GM18873 (cell line): ENCODE data around the gene HIGD2A.
"Not testable (repeated sequence)": the region's sequence is repeated elsewhere in the genome, so short reads cannot be mapped to it uniquely, and the experiment has no call there.

Source experiments
- ATAC-seq: cut with Tn5 transposase; IDR thresholded peaks from one replicate; pipeline ENCODE4 v1.9.1; 2021; ENCODE audit warnings: mild to moderate bottlenecking, moderate library complexity, moderate number of reproducible peaks; ENCODE audit not compliant: unreplicated experiment, low FRiP score

Gene HIGD2A

DNA sequence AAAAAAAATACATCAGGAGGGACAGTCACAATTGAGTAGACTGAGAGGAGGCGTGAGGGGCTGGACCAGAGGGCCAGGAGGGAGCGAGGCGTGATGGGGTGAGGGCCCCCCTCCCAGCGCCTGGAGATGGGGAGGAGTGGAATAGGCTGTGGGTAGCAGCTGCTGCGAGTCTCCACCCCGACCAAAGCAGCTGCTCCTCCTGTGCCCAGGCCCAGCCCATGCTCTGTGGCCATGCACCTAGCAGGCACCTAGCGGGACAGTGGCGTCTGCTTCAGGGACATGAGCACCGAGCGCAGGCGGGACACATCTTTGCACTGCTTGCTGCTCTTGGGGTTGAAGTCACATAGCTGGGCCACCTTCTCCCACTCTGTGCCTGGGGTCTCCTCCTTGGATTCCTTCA lies 4.0 kb downstream of the HIGD2A start:
- no peak for ATAC-seq

DNA sequence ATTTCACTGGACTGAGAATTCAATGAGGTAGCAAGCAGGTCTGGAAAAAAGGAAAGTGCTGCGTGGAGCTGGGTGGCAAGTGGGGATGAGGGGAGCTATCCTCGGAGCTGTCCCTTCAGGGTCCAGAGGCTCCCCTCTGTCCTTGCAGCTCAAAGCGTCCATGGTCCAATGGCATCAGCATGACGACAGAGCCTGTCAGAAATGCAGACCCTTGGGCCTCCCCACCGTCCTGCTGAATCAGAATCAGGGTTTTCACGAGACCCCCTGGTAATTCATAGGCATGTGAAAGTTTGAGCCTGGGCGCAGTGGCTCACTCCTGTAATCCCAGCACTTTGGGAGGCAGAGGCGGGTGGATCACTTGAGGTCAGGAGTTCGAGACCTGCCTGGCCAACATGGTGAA lies 5.5 kb downstream of the HIGD2A start:
- ATAC-seq: no peak

DNA sequence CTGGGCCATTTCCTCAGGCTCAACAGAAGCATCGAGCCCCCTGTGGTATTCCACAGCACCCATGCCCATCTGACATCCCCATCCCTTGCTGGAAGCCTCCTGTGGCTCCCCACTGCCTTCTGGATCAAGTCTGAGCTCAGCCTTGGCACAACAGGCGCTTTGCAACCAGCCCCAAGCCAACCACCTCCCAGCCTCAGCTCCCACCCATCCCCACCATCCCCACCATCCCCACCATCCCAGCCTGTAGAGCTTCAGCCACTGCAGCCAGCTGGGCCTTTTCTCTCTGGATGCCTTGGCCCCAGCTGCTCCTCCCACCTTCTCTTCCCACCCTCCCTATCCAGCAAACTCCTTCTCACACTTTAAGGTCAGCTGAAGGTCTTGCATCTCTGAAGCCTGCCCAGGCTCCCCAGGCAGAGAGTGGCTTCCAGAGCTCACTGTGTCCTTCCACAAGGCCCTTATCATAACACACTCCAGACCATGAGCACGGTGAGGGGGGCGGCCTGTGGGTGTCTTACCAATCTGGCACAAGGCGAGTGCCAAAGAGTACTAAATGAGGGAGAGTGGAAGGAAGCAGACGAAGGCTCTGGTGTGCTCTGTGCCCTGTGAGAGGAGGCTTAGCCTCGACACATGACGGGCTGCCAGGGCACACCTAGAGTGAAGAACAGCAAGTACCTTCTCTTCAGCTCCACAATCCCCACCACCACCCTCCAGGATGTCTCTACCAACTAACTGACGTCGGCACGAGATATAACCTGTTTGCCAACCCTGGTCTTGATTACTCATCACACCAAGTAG lies 6.5 kb downstream of the HIGD2A start:
- no peak for ATAC-seq

DNA sequence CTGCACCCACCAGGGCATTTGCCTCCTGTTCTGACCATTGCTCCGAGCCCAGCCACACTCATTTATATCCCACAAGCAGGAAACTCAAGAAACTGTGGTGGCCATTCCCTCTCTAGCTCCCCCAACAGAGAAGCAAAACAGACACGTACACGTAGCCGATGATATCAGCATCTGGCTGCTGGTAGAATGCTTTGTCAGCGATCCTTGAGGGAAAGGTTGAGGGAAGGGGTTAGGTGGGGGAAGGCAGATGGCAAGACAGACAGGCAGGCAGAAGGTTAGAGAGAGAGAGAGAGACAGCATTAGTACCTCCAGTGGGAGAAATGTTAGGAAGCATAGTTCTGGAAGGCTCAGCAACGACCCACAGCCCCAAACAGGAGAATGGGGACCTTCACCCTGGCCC lies 7.8 kb downstream of the HIGD2A start:
- no peak for ATAC-seq

DNA sequence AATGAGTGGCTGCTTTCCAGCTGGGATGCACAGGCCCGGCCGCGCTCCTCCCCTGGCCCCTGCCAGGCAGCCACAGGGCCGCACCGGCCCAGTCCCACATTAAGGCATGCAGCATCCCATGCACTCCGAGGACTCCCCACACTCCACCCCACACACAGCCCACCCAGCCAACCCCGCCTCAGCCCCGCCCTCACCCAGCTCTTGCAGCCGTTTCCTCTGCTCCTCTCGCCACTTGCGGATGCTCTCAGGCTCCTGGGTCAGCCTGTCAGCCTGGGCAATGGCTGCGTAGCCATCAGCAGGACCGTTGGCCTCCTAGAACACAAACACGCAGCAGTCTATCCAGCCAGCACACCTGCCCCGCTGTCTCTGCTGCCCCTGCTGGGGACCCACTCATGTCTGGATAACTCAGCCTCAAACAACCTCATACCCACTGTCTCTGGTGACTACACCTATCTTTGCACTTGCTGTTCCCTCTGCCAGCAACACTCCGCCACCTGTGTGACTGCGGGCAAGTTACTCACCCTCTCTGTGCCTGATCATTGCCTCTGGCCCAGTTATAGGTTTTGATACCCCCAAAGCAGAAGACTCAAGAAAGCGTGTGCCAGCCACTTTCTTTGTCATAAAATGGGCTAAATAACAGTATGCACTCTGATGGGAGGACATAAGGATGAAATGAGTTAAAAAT lies 9.3 kb downstream of the HIGD2A start:
- ATAC-seq: no peak

DNA sequence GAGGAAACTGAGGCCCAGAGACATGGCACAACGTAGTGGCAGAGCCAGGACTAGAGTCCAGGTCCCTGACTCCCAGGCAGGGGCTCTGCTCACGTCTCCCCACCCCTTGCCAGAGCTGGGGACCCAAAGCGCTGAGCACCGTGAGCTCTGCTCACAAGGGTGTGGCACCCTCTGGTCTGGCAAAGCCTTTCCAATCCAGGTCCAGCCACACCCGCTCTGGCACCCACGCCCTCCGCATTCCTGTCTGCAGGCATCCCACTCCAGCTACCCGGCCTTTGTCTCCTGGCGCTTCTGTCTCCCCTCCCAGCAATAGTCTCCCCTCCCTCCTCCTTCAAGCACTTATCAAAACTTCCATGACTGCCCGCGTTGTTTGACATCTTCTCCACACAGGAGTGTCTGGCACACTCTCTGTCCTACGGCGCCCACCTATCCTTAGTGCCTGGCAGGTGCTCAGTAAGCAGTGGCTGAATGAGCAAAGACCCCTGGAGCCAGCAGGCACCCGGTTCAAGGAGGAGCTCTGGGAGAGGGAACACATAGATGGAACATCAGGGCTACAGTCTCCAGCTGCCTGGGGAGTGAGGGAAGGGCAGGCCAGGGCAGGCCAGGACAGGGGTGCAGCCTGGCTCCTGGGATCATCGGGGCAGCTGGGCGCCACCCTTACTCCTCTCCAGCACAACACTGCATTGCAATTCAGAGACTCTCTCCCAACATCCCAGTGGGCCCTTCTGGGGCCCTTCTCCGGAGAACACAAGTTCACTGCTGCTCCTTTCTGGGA lies 12.0 kb downstream of the HIGD2A start:
- ATAC-seq: no peak

DNA sequence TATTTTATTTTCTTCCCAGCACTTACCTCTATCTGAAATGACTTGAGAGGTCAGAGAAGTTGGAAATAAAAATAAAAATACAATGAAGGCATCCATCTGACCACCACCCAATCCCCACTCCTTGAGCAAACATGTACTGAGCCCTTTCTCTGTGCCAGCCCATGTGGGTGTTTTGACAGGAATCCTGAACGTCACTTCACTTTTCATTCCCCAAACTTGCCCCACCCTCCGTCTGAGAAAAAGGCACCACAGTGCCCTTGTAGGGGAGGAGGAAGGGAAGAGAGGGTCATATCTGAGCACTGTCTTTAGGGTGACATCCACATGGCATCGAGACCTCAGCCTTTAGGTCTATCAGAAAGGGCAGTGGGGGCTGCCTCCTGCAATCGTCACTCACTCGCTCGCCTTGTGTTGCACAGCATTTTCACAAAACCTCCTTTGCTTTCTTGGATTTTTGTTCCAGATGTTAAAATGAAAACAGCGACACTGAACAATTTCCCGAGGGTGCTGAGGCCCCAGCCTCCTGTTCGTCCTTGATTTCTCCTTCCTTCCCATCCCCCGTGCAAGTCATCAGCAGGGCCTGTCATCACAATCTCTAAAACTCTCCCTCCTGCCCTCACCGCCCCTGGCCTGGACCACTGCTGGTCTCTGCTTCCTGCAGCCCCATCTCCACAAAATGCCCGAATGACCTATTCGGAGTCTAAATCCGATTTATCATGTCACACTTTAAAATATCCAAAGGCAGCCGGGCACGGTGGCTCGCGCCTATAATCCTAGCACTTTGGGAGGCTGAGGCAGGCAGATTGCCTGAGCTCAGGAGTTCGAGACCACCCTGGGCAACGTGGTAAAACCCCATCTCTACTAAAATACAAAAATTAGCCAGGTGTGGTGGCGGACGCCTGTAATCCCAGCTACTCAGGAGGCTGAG lies 13.0 kb downstream of the HIGD2A start:
- ATAC-seq: no peak

DNA sequence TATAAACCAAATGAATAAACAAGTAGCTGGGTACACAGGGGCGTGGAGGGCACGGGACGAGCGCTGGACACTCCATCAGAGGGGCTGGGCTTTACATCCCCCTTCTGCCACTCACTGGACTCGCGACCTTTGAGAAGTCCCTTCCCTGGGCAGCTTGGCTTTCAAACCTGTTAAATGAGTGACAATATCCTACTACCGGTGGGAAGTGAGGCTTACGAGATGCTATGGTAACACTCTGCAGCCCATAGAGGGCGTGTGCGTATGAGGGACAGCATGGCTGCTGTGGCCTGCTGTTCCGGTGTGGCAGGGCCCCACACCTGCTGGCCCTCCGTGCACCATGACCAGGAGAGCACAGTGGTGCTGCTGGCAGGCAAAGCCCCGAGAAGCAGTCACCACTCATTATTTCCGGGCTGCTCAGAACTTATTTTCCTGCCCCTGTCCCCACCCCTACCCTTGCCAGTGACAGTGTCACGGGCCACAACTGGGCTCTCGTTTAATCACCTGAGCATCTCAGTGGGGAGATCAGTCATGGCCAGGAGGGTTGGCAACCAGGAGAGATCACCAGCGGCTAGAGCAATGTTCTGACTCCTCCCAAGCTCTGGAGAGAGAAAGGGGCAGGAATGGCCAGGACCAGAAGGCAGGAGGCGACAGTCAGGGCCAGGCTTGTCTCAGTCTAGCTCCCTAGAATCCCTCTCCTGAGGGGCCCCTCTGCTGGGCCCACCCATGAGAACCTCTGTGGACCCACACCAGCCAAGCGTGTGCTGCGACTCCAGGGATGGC lies 17.3 kb downstream of the HIGD2A start:
- ATAC-seq: no peak

DNA sequence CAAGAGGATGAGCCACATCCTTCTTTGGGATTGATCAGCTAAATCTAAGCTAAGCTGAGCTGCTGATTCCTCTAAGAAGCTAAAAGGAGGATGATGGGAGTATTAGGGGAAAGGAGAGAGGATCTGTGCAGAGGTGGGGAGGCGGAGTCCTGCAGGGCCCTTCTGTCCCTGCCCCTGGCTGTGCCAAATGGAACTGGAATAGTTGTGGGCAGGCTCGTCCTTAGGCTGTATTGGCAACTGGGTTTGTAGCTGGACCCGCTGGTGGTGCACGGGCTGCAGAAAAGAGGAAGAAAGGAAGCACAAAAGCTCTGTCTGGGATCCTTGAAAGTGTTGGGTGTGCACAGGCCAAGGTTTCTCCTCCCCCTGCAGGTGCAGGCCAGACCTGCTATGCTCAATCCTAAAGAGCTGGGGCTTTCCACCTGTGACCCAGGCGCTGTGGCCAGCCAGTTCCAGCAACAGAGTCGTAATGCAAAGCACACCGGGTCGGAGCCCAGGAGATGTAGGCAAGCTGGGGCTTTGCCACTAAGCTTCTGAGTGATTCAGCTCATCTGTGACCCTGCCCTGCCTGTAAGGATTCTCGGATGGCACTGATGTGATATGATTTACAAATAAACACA lies 18.0 kb downstream of the HIGD2A start:
- ATAC-seq: no peak

DNA sequence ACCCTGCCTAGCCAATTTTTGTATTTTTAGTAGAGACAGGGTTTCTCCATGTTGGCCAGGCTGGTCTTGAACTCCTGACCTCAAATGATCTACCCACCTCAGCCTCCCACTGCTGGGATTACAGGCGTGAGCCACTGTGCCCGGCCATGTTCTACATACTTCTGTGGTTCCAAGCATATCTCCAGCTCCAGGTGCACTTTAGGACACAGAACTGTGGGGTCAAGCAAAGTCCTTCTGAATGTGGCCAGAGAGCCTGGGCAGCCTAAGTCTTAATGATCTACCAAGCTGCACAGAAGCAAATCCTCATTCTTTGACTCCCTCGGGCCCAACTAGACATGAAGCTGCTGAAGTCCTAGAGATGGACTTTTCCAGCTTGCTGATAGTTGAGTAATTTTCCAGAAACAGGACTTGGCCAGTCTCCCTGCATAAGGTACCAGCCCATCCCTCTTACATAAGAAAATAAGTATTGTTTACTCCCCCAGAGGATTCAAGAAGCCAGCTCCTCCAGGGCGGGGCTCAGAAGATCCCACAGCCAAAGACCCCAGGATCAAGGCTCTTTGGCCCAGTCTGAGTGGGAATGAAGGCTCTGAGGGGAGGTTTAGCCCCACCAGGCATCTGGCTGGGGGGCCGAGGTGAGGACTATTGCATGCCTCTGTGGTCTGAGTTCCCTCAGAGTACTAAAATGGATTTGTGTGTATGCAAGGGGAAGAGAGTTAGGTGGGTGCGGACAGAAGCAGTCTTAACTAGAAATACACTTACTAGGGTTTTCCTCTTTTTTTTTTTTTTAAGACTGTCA lies 19.1 kb downstream of the HIGD2A start:
- ATAC-seq: no peak

DNA sequence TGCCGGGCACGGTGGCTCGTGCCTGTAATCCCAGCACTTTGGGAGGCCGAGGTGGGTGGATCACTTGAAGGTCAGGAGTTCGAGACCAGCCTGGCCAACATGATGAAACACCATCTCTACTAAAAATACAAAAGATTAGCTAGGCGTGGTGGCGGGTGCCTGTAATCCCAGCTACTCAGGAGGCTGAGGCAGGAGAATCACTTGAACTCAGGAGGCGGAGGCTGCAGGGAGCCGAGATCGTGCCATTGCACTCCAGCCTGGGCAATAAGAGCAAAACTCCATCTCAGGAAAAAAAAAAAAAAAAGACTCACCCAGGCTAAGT lies 19.7 kb downstream of the HIGD2A start:
- ATAC-seq: not testable (repeated sequence)

DNA sequence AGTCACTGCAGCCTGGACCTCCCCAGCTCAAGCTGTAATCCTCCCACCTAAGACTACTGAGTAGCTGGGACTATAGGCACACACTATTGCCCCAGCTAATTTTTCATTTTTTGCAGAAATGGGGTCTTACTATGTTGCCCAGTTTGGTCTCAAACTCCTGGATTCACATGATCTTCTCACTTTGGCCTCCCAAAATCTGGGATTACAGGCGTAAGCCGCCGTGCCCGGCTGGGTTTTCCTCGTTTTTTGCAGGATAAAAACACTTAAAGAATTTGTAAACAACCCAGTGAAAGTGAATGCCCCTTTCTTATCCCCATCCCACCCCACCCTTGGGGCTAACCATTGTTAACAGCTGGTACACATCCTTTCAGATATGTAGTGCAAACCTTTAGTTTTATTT lies 20.0 kb downstream of the HIGD2A start:
- ATAC-seq: no peak

DNA sequence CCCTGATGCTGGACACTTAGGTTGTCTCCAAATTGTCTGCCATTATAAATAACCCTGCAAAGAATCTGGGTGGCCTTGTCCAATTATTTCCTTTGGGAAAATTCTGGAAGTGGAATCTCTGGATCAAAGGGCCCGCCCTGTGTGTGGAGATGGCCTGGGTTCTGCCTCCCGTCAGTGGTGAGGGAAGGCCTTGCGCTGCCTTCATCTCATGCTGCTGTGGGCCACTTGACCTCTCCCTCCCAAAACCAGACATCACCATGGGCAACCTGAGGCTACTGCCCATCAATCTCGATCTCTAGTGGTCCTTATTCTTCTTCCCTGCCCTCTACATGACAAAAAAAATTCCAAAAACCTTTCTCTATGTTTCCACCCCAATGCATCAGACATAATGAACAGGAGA lies 21.2 kb downstream of the HIGD2A start:
- ATAC-seq: no peak

DNA sequence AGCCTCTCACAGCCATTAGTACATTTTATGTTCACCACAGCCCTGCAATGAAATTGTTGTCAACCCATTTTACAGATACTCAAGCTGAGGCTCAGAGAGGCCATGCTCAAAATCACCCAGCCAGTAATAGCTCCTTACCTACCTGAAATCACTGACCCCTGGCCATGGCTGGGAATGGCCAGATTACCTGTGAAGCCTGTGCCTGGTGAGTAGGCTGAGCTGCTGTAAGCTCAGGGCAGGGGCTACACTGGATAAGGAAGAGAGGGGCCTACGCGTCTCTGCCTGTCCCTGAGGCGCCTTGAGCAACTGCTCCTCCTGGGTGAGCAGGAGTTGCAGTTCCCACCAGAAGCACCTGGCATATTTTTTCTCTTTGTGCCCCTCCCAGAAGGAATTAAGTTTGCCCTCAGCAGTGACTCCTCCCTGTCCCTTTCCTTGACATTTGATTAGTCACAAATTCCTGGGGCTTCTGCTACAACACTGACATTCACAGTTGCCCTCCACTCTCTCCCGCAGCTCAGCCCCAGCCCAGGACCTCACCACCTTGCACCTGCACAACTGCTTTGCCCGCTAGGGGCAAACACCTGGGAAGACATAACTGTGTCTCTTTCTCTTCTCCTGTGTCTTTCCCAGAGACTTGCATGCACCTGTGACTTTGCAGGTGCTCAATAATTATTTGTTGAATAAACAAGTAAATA lies 22.1 kb downstream of the HIGD2A start:
- ATAC-seq: no peak

DNA sequence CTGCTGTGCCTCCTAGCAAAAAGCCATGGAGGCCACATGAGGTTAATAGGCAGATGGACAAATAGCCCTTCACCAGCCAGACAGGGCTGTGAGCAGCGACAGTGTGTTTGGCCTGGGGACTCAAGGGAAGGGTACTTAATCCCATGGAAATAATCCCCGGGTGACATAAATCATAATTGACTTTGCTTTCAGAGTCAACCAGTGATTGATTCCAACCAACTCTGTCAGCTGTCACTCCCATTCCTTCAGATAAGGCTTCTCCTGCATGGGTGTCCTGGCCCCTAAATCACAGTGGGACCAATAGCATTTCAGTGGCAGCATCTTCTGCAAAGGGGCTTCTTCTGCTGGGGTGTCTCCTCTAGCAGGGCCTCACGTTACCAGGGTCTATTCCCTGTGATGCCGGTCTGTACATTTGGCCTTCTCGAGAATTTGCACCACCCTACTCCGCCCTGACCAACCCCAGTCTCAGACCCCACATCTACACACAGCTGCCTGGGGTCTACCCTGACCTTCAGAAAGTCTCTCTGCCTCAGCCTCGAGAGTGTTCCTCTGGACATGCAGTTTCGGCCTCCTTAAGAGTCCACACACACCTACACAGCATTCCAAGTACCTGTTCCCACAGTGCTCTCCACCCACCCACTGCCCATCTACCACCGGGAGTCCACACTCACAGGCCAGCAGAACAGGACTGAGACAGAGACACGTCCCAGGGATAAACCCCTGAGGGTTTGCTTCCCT lies 24.1 kb downstream of the HIGD2A start:
- ATAC-seq: no peak

DNA sequence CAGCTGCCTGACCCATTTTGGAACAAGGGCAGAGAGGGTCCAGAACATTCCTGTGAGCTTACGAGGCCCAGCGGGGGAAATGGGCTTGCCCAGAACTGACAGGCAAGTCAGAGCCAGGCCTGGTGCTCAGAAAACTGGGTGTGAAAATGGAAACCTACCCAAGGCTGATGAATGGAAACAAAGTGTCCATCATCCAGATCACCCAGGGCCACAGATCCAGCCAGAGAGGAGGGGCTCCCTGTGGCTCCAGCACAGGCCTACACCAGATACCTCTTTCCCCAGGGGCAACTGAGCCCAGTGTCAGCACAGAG lies 24.7 kb downstream of the HIGD2A start:
- no peak for ATAC-seq

DNA sequence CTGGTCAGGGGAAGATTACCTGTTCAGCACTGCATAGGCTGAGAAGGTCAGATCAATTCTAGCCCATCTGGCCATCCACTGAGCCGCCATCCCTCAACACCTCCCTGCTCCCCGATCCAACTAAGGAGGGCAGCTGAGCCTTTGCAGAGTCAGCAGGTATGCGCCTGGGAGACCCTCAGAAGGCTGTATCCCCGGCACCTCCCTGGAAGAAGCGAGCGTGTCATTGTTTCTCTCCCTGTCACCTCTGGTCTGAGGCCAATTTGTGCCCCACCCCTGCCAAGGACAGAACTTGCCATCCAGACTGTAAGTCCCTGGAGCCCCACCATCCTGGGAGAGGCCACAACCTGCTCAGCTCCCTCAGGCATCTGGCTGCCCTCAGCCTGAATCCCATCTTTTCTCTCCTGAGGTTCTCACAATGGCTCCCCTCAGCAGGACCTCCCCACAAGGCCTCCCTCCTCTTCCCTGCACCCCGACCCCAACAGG lies 25.2 kb downstream of the HIGD2A start:
- ATAC-seq: no peak
